GM19372 (cell line): ENCODE results near the gene HSFY2.
"Not testable (repeated sequence)": the region's sequence is repeated elsewhere in the genome, so short reads cannot be mapped to it uniquely, and the experiment has no call there.

Experiments used
- ATAC-seq: cut with Tn5 transposase; IDR thresholded peaks from one replicate; pipeline ENCODE4 v1.9.1; 2021; ENCODE audit warnings: mild to moderate bottlenecking, low read depth, moderate library complexity; ENCODE audit not compliant: unreplicated experiment

The HSFY2 gene

DNA sequence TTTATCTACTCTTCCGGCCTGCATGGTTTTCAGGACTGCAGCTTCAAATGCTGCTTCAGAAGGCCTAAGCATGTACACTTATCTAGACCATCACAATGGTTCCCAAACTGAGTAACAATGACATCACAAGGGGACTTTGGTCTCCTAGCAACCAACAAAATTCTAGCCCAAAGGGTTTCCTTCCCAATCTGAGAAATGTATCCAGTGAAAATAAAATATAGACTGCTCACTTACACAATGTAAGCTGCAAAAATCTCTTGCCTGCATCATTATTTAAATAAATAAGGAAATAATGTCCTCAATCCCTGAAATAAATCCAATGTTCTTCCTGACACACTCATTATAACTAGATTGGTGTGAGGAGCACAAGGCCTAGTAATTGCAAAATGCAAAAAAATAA lies at the start of gene HSFY2:
Gene HSFY2 (minus strand): TSS at position 101 of the 400 bp plus-strand sequence. CDS start 117 bp downstream, outside the sequence.
- ATAC-seq, result not testable (repeated sequence)

DNA sequence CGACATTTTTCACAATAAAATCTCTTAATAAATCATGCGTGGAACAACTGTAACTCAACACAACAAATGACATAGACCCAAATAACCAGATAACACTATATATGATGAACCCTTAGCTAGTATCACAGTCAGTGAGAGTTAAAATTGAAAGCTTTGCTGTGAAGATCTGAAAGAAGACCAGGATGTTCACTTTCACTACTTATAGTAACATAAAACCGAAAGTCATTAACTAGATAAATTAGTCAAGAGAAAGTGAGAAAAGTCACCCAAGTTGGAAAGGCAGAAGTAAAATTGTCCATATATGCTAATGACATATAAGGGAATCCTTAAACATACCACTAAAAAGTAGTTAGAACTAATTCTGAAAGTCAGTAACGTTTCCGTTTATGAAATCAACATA lies 42.2 kb upstream of the HSFY2 start:
- ATAC-seq, result not testable (repeated sequence)

- not testable (repeated sequence) for ATAC-seq
These were observed 15.3 kb upstream of the HSFY2 start for GRCh38 chrY:18788757-18789406.

DNA sequence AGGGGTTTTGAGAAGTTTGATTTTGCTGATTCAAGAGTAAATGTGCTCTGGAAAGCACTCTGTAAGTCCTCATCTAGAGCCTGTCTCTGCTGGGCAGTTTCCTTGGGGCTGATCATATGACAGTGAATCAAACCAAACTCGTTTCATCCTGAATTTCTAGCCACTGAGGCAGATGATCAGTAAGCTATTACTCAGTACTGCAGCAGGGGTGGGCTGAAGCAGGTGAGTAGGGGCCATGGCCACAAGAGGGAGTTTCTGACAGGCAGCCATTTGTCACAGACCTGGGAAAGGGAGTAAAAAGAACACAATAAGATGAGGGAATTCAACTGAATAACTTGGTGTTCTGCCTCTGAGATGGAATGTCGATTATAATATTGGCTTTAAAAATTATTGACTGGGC lies 19.5 kb downstream of the HSFY2 start:
- not testable (repeated sequence) for ATAC-seq

- not testable (repeated sequence) for ATAC-seq
These were observed 20.3 kb downstream of the HSFY2 start for GRCh38 chrY:18753133-18753815.

DNA sequence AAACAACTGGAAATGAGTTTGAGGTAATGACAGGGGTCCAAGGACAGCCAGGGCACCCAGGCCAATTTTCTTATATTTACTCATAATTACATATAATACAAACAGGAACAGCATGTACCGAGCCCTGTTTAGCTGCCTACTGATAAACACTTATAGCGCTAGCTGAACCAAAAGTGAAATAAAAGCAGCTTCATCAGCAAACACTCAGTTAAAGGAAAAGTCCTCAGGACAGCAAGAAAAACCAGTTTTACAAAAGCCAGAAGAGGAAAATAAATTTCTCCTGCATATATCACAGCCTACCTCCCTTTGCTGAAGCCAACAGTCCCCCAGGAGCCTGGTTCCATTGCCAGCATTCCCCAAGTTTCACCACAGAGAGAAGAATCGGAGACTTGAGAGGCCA lies 49.8 kb downstream of the HSFY2 start:
- not testable (repeated sequence) for ATAC-seq
